ENCODE data around the gene ZNF587.

DNA sequence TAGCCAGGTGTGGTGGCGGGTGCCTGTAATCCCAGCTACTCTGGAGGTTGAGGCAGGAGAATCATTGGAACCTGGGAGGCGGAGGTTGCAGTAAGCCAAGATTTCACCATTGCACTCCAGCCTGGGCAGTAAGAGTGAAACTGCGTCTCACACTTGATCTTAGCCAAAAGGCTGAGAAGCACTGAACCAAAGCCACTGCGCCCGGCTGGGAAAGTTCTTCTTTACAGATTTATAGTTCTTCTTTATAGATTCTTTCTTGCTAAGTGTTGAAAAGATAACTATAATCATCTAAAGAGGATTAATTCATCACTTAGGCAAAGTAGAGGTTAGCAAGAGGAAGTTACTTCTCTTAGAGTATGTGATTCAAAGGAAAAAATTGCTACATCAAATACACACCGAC is 55.6 kb downstream of the ZNF587 start:
- no peak for TF ChIP-seq POLR2A (IDR thresholded peaks at IDR 0.05)
- TF ChIP-seq, protein P1, sequence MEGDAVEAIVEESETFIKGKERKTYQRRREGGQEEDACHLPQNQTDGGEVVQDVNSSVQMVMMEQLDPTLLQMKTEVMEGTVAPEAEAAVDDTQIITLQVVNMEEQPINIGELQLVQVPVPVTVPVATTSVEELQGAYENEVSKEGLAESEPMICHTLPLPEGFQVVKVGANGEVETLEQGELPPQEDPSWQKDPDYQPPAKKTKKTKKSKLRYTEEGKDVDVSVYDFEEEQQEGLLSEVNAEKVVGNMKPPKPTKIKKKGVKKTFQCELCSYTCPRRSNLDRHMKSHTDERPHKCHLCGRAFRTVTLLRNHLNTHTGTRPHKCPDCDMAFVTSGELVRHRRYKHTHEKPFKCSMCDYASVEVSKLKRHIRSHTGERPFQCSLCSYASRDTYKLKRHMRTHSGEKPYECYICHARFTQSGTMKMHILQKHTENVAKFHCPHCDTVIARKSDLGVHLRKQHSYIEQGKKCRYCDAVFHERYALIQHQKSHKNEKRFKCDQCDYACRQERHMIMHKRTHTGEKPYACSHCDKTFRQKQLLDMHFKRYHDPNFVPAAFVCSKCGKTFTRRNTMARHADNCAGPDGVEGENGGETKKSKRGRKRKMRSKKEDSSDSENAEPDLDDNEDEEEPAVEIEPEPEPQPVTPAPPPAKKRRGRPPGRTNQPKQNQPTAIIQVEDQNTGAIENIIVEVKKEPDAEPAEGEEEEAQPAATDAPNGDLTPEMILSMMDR (IDR thresholded peaks at IDR 0.05): no peak
